Brain microvascular endothelial cell (primary cell): ENCODE results near the gene ACSL3.

ENCODE experiments used
- DNase-seq: peaks from one replicate; pipeline ENCODE4 v3.0.0-alpha.2; 2020
- H3K27ac ChIP-seq: fragments of 250-450 bp; sonication (Bioruptor Pico); 2 replicates; pipeline ENCODE4 v1.5.1; 2020; ENCODE audit warnings: mild to moderate bottlenecking, moderate library complexity
- H3K27me3 ChIP-seq: fragments of 250-450 bp; sonication (Bioruptor Pico); replicated peaks from 2 replicates; pipeline ENCODE4 v1.5.1; 2020; ENCODE audit warnings: mild to moderate bottlenecking
- H3K36me3 ChIP-seq: fragments of 250-450 bp; sonication (Bioruptor Pico); replicated peaks from 2 replicates; pipeline ENCODE4 v1.5.1; 2020; ENCODE audit warnings: mild to moderate bottlenecking
- H3K4me3 ChIP-seq: 2 replicates; pipeline ENCODE4 v1.5.1; 2011; ENCODE audit warnings: low read depth, mild to moderate bottlenecking, control low read depth, low read length, moderate library complexity
- in situ Hi-C: cut with HindIII; loops from 2 replicates; pipeline ENCODE4 v1.10.0; 2017; ENCODE audit warnings: low sequenced_read_pairs, low pct_ligation_motif_present
- TF ChIP-seq, protein P1 (sequence below): IDR thresholded peaks from 2 replicates; pipeline ENCODE4 v1.5.1; 2011; ENCODE audit warnings: low read depth, mild to moderate bottlenecking, moderate library complexity, low read length, control low read depth, inconsistent platforms; ENCODE audit errors: missing control alignments

The ACSL3 gene

DNA sequence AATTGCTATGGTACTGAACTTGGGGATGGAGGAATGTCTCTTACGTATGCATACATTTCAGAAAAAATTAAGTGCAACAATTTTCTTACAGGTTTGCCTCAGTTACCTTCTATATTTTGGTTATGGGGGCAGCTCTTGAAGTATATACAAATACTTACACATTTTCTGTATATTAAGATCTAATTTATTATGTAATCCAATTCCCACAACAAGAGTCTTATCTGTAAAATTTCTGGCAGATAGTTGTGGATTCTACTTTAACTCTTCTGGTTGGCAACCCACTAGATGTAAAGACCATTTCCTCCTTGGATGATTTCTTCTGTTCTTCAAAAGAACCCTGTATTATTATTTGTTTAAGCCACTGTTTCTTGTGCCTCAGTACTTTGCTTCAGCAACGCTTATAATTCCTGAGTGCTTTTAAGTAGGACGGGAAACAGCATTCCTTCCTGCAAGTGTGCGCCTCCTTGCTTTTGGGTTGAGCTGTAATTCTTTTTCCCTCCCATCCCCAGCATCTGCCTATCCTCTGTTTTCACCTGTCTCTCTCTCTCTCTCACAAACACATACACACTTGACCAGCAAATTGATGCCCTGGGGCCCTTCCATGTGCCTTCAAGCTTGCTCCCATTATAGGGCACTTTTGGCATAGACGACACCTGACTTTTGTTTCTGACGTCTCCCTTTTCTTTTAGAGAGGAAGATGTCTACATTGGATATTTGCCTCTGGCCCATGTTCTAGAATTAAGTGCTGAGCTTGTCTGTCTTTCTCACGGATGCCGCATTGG, 61.4 kb downstream of the ACSL3 start:
- no peak overlapping the region for H3K27ac ChIP-seq
- in situ Hi-C loops: no loop called here
- H3K36me3 ChIP-seq: peaks cover 43% of the 10 kb centered on the region
- H3K27me3 ChIP-seq: no peaks in the 10 kb centered on the region
- TF ChIP-seq, protein P1, sequence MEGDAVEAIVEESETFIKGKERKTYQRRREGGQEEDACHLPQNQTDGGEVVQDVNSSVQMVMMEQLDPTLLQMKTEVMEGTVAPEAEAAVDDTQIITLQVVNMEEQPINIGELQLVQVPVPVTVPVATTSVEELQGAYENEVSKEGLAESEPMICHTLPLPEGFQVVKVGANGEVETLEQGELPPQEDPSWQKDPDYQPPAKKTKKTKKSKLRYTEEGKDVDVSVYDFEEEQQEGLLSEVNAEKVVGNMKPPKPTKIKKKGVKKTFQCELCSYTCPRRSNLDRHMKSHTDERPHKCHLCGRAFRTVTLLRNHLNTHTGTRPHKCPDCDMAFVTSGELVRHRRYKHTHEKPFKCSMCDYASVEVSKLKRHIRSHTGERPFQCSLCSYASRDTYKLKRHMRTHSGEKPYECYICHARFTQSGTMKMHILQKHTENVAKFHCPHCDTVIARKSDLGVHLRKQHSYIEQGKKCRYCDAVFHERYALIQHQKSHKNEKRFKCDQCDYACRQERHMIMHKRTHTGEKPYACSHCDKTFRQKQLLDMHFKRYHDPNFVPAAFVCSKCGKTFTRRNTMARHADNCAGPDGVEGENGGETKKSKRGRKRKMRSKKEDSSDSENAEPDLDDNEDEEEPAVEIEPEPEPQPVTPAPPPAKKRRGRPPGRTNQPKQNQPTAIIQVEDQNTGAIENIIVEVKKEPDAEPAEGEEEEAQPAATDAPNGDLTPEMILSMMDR: no peak
- DNase-seq: no peak
- H3K4me3 ChIP-seq: no peak overlapping the region

DNA sequence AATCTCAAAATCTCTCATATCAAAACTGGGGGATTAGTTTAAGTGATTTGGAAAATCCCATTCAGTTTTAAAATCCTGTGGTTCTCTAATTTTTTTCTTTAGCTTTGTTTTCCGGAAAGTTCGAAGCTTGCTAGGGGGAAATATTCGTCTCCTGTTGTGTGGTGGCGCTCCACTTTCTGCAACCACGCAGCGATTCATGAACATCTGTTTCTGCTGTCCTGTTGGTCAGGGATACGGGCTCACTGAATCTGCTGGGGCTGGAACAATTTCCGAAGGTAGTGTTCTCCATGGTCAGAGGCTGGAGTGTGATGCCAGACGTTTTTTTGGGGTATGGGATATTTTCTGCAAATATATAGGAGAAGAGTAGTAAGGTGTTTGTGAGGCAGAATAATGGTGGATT, 66.1 kb downstream of the ACSL3 start:
- Histone ChIP-seq H3K27ac (no peak overlapping the region), H3K36me3 (peaks cover 30% of the 10 kb centered on the region), H3K27me3 (no peaks in the 10 kb centered on the region), H3K4me3 (no peak overlapping the region)
- DNase-seq: no peak
- TF ChIP-seq, protein P1: no peak
- in situ Hi-C loops: no loop called here

DNA sequence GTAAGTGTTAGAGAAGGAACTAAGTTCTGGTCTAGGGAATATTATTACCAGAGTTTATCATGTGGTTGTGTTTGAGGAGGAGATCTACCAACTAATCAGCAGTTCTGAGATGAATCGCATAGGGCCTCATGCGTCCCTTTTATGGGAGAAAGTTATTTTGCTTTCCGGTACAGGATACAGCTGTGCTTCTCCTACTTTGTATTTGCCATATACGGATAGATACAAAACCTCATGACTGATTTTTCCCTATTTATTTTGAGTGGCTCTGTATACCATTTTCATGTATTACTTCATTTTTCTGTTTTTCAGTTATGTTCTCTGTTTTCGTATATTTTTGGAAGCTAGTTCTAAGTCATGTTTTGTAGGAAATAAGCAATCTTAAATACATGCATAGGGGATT, 66.8 kb downstream of the ACSL3 start:
- peaks cover 27% of the 10 kb centered on the region for H3K36me3 ChIP-seq
- H3K4me3 ChIP-seq: no peak overlapping the region
- in situ Hi-C loops: no loop called here
- no peaks in the 10 kb centered on the region for H3K27me3 ChIP-seq
- no peak overlapping the region for H3K27ac ChIP-seq
- TF ChIP-seq, protein P1: no peak
- no peak for DNase-seq

DNA sequence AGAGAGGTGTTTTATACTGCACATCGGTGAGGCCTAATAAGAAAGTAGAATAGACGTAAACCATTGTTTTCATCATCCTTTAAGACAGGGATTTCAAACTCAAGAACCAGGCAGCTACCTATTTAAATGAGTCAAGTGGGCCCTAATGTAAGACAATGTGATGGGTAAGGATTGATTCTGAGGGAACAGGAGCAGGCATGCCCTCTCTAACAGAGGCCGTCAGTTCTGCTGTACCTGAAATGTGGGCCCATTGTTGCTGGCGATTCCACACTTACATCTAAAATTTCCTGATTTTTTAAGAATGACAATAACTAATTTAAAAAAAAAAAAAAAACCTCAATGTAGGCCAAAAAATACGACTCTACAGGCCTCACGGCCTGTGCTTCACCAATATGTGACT, 67.5 kb downstream of the ACSL3 start:
- DNase-seq: no peak
- H3K36me3 ChIP-seq: peaks cover 25% of the 10 kb centered on the region
- no peak overlapping the region for H3K4me3 ChIP-seq
- in situ Hi-C loops: no loop called here
- TF ChIP-seq, protein P1: no peak
- no peak overlapping the region for H3K27ac ChIP-seq
- H3K27me3 ChIP-seq: no peaks in the 10 kb centered on the region

DNA sequence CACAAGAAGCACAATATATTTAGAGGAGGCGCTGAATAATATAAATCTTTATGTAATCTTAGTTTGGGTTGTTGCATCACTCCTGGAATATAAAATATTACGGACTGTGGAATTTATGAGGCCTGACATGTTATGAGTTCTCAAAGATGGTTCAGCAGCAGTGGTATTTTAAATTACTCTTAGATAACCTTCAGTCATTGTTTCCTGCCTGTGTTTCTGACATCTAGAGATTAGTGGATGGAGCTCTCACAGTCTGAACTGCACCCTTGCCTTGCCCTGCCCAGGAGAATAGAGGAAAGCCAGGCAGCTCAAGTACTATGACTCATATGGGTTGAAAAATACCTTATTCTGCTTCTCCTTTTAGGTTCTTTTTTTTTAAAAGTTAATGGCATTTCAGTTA, 70.0 kb downstream of the ACSL3 start:
- Histone ChIP-seq H3K4me3 (no peak overlapping the region), H3K36me3 (peaks cover 30% of the 10 kb centered on the region), H3K27me3 (no peaks in the 10 kb centered on the region), H3K27ac (no peak overlapping the region)
- DNase-seq: no peak
- TF ChIP-seq, protein P1: no peak
- in situ Hi-C loops: no loop called here

DNA sequence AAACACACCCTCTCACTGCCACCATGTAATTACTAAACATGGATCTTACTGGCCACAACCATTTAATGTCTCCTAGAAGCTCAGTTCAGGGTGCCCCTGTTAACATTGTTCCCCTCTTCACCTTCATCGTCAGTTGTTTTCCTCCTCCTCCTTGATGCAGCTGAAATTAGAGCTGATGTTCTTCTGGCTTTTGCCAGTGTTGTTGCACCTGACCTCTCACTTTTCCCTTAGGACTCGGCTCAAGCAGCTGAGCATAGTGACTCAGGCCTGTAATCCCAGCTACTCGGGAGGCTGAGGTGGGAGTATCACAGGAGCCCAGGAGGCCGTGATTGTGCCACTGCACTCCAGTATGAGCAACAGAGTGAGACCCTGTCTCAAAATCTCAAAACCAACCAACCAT, 70.8 kb downstream of the ACSL3 start:
- no peak overlapping the region for H3K27ac ChIP-seq
- no peaks in the 10 kb centered on the region for H3K27me3 ChIP-seq
- H3K4me3 ChIP-seq: no peak overlapping the region
- TF ChIP-seq, protein P1: no peak
- peaks cover 33% of the 10 kb centered on the region for H3K36me3 ChIP-seq
- in situ Hi-C loops: no loop called here
- no peak for DNase-seq
